ACHN (cell line): Measurements from ENCODE around the gene TBXT.
"Not testable (repeated sequence)": the region's sequence is repeated elsewhere in the genome, so short reads cannot be mapped to it uniquely, and the experiment has no call there.

Source experiments
- DNase-seq: peaks from one replicate; pipeline ENCODE4 v3.0.0-alpha.2; 2015
- in situ Hi-C: cut with HindIII; loops from 2 replicates; pipeline ENCODE4 v1.10.0; 2017; ENCODE audit warnings: low sequenced_read_pairs, low pct_ligation_motif_present, low pct_unique_long_range_greater_than_20kb

The TBXT gene, protein sequence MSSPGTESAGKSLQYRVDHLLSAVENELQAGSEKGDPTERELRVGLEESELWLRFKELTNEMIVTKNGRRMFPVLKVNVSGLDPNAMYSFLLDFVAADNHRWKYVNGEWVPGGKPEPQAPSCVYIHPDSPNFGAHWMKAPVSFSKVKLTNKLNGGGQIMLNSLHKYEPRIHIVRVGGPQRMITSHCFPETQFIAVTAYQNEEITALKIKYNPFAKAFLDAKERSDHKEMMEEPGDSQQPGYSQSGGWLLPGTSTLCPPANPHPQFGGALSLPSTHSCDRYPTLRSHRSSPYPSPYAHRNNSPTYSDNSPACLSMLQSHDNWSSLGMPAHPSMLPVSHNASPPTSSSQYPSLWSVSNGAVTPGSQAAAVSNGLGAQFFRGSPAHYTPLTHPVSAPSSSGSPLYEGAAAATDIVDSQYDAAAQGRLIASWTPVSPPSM

DNA sequence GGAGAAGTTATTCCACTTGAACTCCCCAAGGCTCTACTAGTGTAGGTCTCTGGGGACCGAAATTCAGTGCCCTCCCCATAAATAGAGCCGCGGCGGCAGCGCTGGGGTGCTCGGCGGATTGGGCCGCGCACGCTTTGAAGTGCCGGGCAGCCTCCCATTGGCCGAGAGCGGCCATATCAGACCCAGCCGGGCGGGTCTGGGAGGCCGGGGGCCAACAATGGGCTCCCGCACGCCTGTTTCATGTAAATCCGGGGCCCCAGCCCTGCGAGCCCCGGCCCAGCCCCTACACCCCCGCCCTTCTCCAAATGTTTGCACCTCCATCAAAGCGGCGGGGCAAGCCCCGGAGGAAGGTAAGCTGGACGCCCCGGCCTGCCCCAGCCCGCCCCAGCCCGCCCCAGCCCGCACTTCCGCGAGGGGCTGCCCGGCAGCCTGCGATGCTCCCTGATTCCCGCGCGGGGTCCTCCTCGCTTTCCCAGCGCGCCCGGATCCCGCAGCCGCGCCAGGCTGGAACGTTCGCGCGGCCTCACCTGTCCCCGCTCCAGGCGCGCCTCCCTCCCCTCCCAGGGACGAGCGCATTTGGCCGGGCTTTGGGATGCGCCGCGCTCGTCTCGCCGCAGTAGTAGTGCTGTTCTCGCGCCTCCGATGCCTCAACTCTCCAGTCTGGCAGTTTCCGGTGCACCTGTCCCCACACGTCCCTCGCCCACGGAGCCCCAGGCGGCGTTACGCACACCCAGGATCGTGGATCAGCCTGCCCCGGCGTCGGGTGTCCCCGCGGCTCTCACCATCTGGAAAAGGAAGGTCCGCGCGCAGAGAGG, at the start of gene TBXT:
TSS of gene TBXT (minus strand) at position 51 of the 815 bp plus-strand sequence. CDS start 260 bp downstream, outside the sequence.
- in situ Hi-C loops = no loop called here
- DNase-seq = no peak

- in situ Hi-C loops = no loop called here
Observed at GRCh38 chr6:166207284-166207561, 39.6 kb upstream of the TBXT start.

GRCh38 chr6:166206510-166207283, 39.0 kb upstream of the TBXT start:
- in situ Hi-C loops = no loop called here
- no peak for DNase-seq

More at GRCh38 chr6:166207284-166207561, 39.6 kb upstream of the TBXT start:
- no peak for DNase-seq

DNA sequence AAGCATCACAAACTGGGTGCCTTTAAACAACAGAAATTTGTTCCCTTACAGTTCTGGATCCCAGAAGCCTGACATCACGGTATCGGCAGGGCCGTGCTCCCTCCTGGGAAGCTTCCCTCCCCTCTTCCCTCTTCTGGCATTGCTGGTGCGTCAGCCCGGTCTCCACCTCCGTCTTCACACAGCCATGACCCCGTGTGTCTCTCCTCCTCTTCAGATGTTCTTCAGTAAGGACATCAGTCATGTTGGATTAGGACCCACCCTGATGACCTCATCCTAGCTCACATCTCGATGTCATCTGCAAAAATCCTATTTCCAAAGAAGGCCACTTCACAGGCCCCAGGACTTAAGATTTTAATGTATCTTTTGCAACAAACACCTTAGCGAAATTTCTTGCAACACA, 38.4 kb upstream of the TBXT start:
- no peak for DNase-seq
- in situ Hi-C loops = no loop called here

DNA sequence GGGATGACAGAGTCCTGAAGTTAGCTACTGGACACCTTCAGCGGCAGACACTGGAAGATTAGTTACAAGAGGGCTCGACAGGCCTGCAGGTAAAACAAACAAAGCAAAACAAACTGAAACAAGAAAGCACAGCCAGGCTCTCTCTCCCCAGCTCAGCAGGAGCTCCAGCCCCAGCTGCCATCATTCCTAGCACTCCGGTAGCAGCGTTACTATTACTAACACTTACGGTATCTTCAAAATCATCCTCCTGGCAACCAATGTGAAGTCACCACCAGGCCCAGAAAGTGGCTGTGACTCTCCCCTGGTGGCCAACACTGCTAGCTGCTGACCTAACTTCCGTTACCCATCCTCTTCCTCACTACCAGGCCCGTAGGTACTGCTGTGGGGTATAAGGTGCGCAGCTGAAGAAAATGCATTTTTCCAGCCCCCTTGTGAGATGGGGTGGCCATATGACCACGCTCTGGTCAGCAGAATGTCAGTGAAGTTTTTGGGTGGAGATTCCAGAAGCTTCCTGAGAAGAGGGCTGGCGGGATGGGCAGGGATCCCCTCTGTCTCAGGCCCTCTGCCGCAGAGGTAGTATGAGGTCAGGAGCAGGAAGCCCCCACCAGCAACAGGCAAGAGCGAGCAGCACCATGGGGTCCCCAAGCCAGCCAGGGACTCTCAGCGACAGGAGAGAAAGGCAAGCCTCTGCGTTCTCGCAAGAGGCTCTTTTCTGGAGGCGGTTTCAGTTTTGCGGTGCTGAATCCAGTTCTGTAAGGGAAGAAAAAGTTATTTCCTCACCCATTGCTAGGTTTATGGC, 37.4 kb upstream of the TBXT start:
- DNase-seq = no peak
- in situ Hi-C loops = no loop called here

GRCh38 chr6:166203641-166204222, 36.1 kb upstream of the TBXT start:
- DNase-seq = no peak
- in situ Hi-C loops = no loop called here

DNA sequence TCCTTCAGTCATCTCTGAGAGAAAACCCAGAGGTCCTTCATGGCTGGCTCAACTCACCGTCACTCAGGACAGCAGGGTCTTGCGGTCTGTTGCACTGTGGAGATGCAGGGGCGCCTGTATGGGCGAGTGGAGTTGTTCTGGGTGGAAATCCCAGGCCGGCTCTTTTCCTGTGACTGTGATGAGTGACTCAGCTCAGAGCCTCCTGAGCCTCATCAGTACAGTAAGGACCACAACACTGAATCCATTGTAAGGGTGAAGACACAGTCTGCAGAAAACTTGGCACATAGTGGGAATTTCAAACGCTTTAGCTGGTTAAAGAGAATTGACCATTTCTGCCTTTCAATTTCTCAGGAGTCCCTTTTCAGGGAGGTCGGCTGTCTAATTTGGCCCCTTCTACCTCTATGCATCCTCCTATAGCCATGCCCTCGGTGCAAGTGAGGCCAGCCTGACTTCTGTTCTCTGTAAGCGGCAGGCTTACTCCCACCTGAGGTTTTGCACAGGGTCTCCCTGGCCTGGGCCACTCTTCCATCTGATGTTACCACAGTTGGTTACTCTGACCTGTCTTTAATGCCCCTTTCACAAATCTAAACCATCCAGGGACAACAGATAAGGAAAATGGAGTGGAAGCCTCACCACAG, 35.5 kb upstream of the TBXT start:
- in situ Hi-C loops = no loop called here
- DNase-seq = no peak

GRCh38 chr6:166202321-166202733, 34.7 kb upstream of the TBXT start:
- DNase-seq = no peak
- in situ Hi-C loops = no loop called here

- in situ Hi-C loops = no loop called here
- no peak for DNase-seq
Observed at GRCh38 chr6:166201878-166202277, 34.2 kb upstream of the TBXT start.

DNA sequence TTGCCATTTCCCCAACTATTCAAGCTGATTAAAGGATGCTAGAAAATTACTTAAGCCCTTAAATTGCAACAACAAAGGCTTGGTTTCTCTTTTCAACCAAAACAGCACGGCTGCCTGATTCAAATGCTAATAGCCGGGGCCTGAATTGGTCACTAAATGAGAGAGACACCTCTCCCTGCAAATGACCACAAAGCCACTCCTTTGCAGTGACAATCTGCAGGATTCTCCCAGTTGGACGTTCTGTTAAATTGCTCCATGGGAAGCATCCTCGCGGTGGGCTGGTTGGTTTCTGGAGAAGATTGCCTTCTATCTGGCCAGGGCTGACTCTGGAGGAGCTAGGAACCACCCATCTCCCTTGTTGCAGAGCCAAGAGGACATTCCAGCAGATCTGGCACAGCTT, 29.7 kb upstream of the TBXT start:
- in situ Hi-C loops = no loop called here

DNA sequence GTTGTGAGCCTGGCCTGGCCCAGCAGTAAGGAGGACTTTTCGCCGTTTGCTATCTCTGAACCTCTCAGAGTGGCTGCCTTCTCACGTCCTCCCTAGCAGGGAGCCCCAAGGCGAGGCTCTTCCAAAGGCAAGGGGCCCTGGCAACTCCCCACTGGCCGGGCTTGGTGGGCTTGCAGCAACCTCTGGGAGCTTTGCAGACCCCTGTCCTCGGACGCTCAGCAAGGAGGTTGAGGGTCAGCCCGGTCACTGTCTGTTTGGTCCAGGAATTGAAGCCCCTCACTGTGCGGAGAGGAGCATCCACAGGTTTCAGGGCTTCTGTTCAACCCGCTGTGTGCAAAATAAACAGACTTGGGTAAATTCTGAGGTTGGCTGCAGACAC, 28.2 kb upstream of the TBXT start:
- no peak for DNase-seq
- in situ Hi-C loops = no loop called here

More for the DNA sequence above, 29.7 kb upstream of the TBXT start:
- no peak for DNase-seq

DNA sequence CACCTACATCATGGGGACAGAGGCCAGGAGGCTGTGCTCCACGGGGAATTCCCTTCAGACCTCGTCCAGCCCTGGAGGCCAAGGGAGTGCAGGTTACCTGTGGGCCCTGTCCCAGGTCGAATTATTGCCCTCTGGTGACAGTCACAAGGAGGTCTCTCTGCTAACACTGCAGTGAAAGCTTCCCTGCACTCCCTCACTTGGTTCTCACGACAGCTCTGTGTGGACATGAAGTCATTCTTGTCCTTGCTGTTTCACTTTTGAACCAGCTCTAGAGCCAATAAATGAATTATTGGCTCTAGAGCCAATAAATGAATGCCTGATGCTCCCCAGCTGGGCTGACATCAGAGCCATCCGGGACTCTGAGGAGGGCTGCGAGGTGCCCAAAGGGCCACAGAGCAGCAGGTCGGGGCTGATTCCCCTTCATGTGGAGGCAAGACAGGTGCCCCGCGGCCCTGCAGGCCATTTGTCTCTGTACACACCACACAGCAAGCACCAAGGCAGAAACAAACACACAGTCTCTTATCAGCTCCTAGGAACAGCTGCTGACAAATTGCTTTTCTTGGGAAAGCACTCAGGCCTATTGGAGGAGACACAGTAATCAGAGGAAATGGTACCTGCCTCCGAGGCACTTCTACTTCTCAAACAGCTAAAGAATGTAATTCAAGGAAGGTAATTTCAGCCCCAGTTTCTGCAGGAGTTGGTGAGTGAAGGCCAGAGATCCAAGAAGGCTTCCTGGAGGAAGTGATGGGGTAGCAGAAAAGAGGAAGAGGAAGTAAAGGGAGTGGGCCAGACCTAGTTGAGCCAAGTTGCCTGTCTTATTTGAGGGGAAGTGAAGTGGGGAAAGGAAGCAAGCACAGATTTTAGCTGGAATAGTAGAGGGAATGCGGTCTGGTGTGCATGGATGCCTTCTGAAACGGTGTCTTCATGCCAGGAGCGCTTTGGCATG, 27.5 kb upstream of the TBXT start:
- in situ Hi-C loops = no loop called here
- DNase-seq = no peak

GRCh38 chr6:166192557-166192956, 24.9 kb upstream of the TBXT start:
- in situ Hi-C loops = no loop called here

GRCh38 chr6:166192136-166192535, 24.5 kb upstream of the TBXT start:
- DNase-seq = no peak
- in situ Hi-C loops = no loop called here

More at GRCh38 chr6:166192557-166192956, 24.9 kb upstream of the TBXT start:
- DNase-seq = no peak

DNA sequence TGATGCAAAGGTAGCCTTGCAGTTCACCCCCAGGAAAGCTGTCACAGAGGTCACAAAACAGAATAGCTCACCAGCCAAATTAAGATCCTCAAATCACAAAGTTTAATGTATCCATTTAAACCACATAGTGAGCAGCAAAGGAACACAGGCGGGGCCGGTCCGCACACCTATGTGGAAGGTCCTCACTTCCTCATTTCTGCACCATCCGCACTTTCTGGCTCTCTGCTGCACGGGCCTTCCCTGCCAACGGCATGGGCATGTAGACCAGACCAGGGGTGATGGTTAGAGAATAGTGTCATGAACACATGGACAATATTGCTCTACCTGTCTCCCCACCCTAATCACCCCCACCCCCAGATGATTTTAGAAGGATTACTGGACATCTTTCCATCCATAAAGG, 12.1 kb upstream of the TBXT start:
- in situ Hi-C loops = no loop called here
- no peak for DNase-seq

DNA sequence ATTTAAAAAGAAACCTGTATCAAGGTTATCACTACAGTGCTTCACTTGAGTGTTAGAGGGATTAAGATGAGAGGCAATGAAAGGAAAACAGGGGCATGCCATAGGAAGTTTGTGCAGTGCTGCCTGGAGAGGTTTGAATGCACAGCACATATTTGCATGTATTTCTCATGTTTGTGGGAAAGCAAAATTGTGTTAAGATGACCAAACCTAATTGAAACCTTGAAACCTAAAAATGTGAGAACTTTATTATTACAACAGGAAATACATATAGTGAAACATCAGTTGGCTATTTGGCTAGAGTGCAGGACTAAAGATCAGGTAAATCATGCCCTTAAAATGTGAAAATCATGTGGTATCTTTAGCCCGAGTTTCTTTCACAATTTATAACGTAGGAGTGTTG, 8.5 kb upstream of the TBXT start:
- no peak for DNase-seq
- in situ Hi-C loops = no loop called here

DNA sequence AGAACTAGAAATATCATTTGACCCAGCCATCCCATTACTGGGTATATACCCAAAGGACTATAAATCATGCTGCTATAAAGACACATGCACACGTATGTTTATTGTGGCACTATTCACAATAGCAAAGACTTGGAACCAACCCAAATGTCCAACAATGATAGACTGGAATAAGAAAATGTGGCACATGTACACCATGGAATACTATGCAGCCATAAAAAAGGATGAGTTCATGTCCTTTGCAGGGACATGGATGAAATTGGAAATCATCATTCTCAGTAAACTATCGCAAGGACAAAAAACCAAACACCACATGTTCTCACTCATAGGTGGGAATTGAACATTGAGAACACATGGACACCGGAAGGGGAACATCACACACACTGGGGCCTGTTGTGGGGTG, 7.4 kb upstream of the TBXT start:
- not testable (repeated sequence) for DNase-seq

More for the DNA sequence above, 7.4 kb upstream of the TBXT start:
- in situ Hi-C loops = not testable (repeated sequence)
